Astrocyte (in vitro differentiated cells and primary cell): ENCODE data around the gene DDX31. TPM values are rescaled to one million over a fixed set of nuclear protein-coding genes. Genes with fewer than 3 reads are reported as not detected.

Experiments used
- DNase-seq: peaks from one replicate; pipeline ENCODE4 v3.0.0-alpha.2; 2010; ENCODE audit warnings: low read depth
- FAIRE-seq: peaks from 2 replicates; lab custom pipeline; 2011; peaks lifted over from hg19 to GRCh38; lab: Jason Lieb, UNC
- H2AFZ ChIP-seq: 2 replicates; pipeline ENCODE4 v1.6.0; 2012; ENCODE audit warnings: low read depth, low read length, inconsistent platforms
- H3K27ac ChIP-seq: 2 replicates; pipeline ENCODE4 v1.5.1; 2011; ENCODE audit warnings: low read depth, low read length, inconsistent platforms
- H3K27me3 ChIP-seq: 2 replicates; pipeline ENCODE4 v1.6.0; 2011; ENCODE audit warnings: low read length, inconsistent platforms; ENCODE audit not compliant: insufficient read depth
- H3K36me3 ChIP-seq: 2 replicates; pipeline ENCODE4 v1.5.1; 2011; ENCODE audit warnings: low read length, inconsistent platforms; ENCODE audit not compliant: insufficient read depth
- H3K4me1 ChIP-seq: 2 replicates; pipeline ENCODE4 v1.5.1; 2011; ENCODE audit warnings: low read length, inconsistent platforms; ENCODE audit not compliant: insufficient read depth
- H3K4me2 ChIP-seq: 2 replicates; pipeline ENCODE4 v1.6.0; 2012; ENCODE audit warnings: low read length, inconsistent platforms
- H3K4me3 ChIP-seq: 2 replicates; pipeline ENCODE4 v1.5.1; 2011; ENCODE audit warnings: low read depth, mild to moderate bottlenecking, low read length, inconsistent platforms; ENCODE audit not compliant: insufficient read depth
- H3K79me2 ChIP-seq: 2 replicates; pipeline ENCODE4 v1.6.0; 2012; ENCODE audit warnings: mild to moderate bottlenecking, low read length, inconsistent platforms; ENCODE audit not compliant: insufficient read depth
- H3K9ac ChIP-seq: 2 replicates; pipeline ENCODE4 v1.6.0; 2012; ENCODE audit warnings: mild to moderate bottlenecking, low read length, inconsistent platforms
- H3K9me3 ChIP-seq: 2 replicates; pipeline ENCODE4 v1.5.1; 2012; ENCODE audit warnings: low read depth, mild to moderate bottlenecking, low read length, inconsistent platforms; ENCODE audit not compliant: insufficient read depth
- H4K20me1 ChIP-seq: 2 replicates; pipeline ENCODE4 v1.6.0; 2012; ENCODE audit warnings: low read length, inconsistent platforms; ENCODE audit not compliant: insufficient read depth
- H3K27ac Mint-ChIP-seq: one replicate; pipeline ENCODE4 v1.8.0; 2021; ENCODE audit warnings: mild to moderate bottlenecking, mixed read lengths; ENCODE audit not compliant: unreplicated experiment
- H3K27me3 Mint-ChIP-seq: one replicate; pipeline ENCODE4 v1.8.0; 2021; ENCODE audit warnings: low read depth, mixed read lengths; ENCODE audit not compliant: unreplicated experiment
- H3K36me3 Mint-ChIP-seq: one replicate; pipeline ENCODE4 v1.8.0; 2021; ENCODE audit warnings: low read depth, mixed read lengths; ENCODE audit not compliant: unreplicated experiment
- H3K4me1 Mint-ChIP-seq: one replicate; pipeline ENCODE4 v1.8.0; 2021; ENCODE audit warnings: low read depth, mixed read lengths; ENCODE audit not compliant: unreplicated experiment
- H3K4me3 Mint-ChIP-seq: one replicate; pipeline ENCODE4 v1.8.0; 2021; ENCODE audit warnings: mild to moderate bottlenecking, moderate library complexity, mixed read lengths; ENCODE audit not compliant: unreplicated experiment
- H3K9me3 Mint-ChIP-seq: one replicate; pipeline ENCODE4 v1.8.0; 2021; ENCODE audit warnings: mild to moderate bottlenecking, mixed read lengths; ENCODE audit not compliant: unreplicated experiment
- CTCF ChIP-seq: IDR thresholded peaks from 2 replicates; pipeline ENCODE4 v1.5.1; 2011; ENCODE audit warnings: low read depth, mild to moderate bottlenecking, inconsistent platforms, low read length, moderate library complexity; ENCODE audit not compliant: insufficient read depth
- EZH2 ChIP-seq: IDR thresholded peaks from 2 replicates; pipeline ENCODE4 v1.6.1; 2012; ENCODE audit warnings: mild to moderate bottlenecking, low read length, inconsistent platforms; ENCODE audit not compliant: insufficient read depth
- total RNA-seq: library from RNA; stranded (reverse); gene quantifications from 2 replicates; pipeline ENCODE4 v1.2.1, GENCODE V29; 2021

Gene DDX31
- total RNA-seq, 1 donor from 2014 or later = 20.5 TPM

- no peaks in the 10 kb centered on the region for H3K4me1 ChIP-seq
- no peak overlapping the region for H3K4me2 ChIP-seq
- no peak overlapping the region for H3K4me3 ChIP-seq
- Mint-ChIP-seq H3K27me3 (no peaks in the 10 kb centered on the region), H3K4me1 (no peaks in the 10 kb centered on the region), H3K27ac (no peak overlapping the region), H3K9me3 (no peaks in the 10 kb centered on the region), H3K4me3 (no peak overlapping the region), H3K36me3 (peaks cover 32% of the 10 kb centered on the region)
- H3K9me3 ChIP-seq = no peaks in the 10 kb centered on the region
- H3K27me3 ChIP-seq = no peaks in the 10 kb centered on the region
- peaks cover 48% of the 10 kb centered on the region for H3K36me3 ChIP-seq
- H3K27ac ChIP-seq = no peak overlapping the region
- FAIRE-seq (no peak), DNase-seq (no peak)
- no peaks in the 10 kb centered on the region for H3K79me2 ChIP-seq
- H2AFZ ChIP-seq = no peak overlapping the region
- H3K9ac ChIP-seq = no peak overlapping the region
- H4K20me1 ChIP-seq = peaks cover 24% of the 10 kb centered on the region
- TF ChIP-seq CTCF (no peak), EZH2 (no peak)
These were observed 54.0 kb downstream of the DDX31 start for GRCh38 chr9:132615774-132616173.

GRCh38 chr9:132614324-132614723 is 55.5 kb downstream of the DDX31 start:
- FAIRE-seq (no peak), DNase-seq (no peak)
- H3K27me3 ChIP-seq = no peaks in the 10 kb centered on the region
- Mint-ChIP-seq H3K36me3 (peaks cover 33% of the 10 kb centered on the region), H3K27me3 (no peaks in the 10 kb centered on the region), H3K4me1 (peaks cover 2% of the 10 kb centered on the region), H3K27ac (no peak overlapping the region), H3K4me3 (no peak overlapping the region), H3K9me3 (no peaks in the 10 kb centered on the region)
- no peak overlapping the region for H3K4me2 ChIP-seq
- H3K27ac ChIP-seq = no peak overlapping the region
- H4K20me1 ChIP-seq = peaks cover 31% of the 10 kb centered on the region
- peaks cover 6% of the 10 kb centered on the region for H3K4me1 ChIP-seq
- H3K9me3 ChIP-seq = no peaks in the 10 kb centered on the region
- no peak overlapping the region for H3K9ac ChIP-seq
- no peak overlapping the region for H2AFZ ChIP-seq
- no peaks in the 10 kb centered on the region for H3K79me2 ChIP-seq
- H3K4me3 ChIP-seq = no peak overlapping the region
- TF ChIP-seq CTCF (no peak), EZH2 (no peak)
- peaks cover 48% of the 10 kb centered on the region for H3K36me3 ChIP-seq

- Mint-ChIP-seq H3K4me1 (peaks cover 13% of the 10 kb centered on the region), H3K9me3 (no peaks in the 10 kb centered on the region), H3K27me3 (no peaks in the 10 kb centered on the region), H3K27ac (no peak overlapping the region), H3K36me3 (peaks cover 29% of the 10 kb centered on the region), H3K4me3 (no peak overlapping the region)
- Histone ChIP-seq H3K27ac (no peak overlapping the region), H3K4me1 (peaks cover 6% of the 10 kb centered on the region), H2AFZ (no peak overlapping the region), H3K4me2 (no peak overlapping the region), H3K36me3 (peaks cover 24% of the 10 kb centered on the region), H4K20me1 (peaks cover 35% of the 10 kb centered on the region), H3K27me3 (no peaks in the 10 kb centered on the region), H3K9me3 (no peaks in the 10 kb centered on the region), H3K9ac (no peak overlapping the region), H3K4me3 (no peak overlapping the region), H3K79me2 (no peaks in the 10 kb centered on the region)
- TF ChIP-seq CTCF (no peak), EZH2 (no peak)
- FAIRE-seq = no peak
- no peak for DNase-seq
These were observed 59.1 kb downstream of the DDX31 start for GRCh38 chr9:132610661-132611060.
